HEK293 (cell line): ENCODE data around the gene IL1RAP.

ENCODE experiments used
- CTCF ChIA-PET: fragments of 350-600 bp; formaldehyde crosslinking; extraction: SDS; loops from one replicate; lab custom pipeline; 2021; ENCODE audit warnings: antibody characterized with exemption; lab: Yijun Ruan, JAX
- POLR2A ChIA-PET: fragments of 300-600 bp; formaldehyde crosslinking; extraction: SDS; loops from one replicate; lab custom pipeline; 2020; ENCODE audit warnings: antibody characterized with exemption, inconsistent platforms; lab: Yijun Ruan, JAX
- H3K27ac ChIP-seq: fragments of 200-500 bp; sonication (Bioruptor generic); 2 replicates; pipeline ENCODE4 v1.5.1; 2014; ENCODE audit warnings: low read depth, low read length, control low read depth, inconsistent platforms; ENCODE audit errors: extremely low read depth
- H3K36me3 ChIP-seq, 2 experiments: fragments of 200-500 bp in 1 of 2; sonication (Bioruptor generic) in 1 of 2; 1 replicate in 1 of 2; 2 replicates in 1 of 2; pipeline ENCODE4 v1.5.1; 2014 to 2017; ENCODE audit warnings: inconsistent platforms in 2 of 2, low read length in 2 of 2; ENCODE audit not compliant: control insufficient read depth in 2 of 2, insufficient read depth in 1 of 2
- H3K4me1 ChIP-seq: fragments of 200-500 bp; sonication (Bioruptor generic); 2 replicates; pipeline ENCODE4 v1.5.1; 2014; ENCODE audit warnings: mild to moderate bottlenecking, low read length, inconsistent platforms; ENCODE audit not compliant: control insufficient read depth, insufficient read depth
- H3K4me3 ChIP-seq: 2 replicates; pipeline ENCODE4 v1.5.1; 2011; ENCODE audit warnings: low read depth, mild to moderate bottlenecking, control low read depth, low read length, moderate library complexity
- H3K9me3 ChIP-seq: fragments of 200-500 bp; sonication (Bioruptor generic); 2 replicates; pipeline ENCODE4 v1.5.1; 2014; ENCODE audit warnings: low read depth, low read length, inconsistent platforms; ENCODE audit not compliant: control insufficient read depth, insufficient read depth
- BCL11B ChIP-seq: fragments of 450-650 bp; formaldehyde crosslinking; IDR thresholded peaks from 2 replicates; pipeline ENCODE4 v1.5.1; 2016; ENCODE audit warnings: low read depth, missing biosample characterization, missing genetic modification characterization
- GLIS2 ChIP-seq: fragments of 450-650 bp; formaldehyde crosslinking; IDR thresholded peaks from 2 replicates; pipeline ENCODE4 v1.5.1; 2016; ENCODE audit warnings: missing biosample characterization, missing genetic modification characterization
- KLF8 ChIP-seq: fragments of 450-650 bp; formaldehyde crosslinking; IDR thresholded peaks from 2 replicates; pipeline ENCODE4 v1.5.1; 2016; ENCODE audit warnings: missing biosample characterization, missing genetic modification characterization
- SCRT2 ChIP-seq: fragments of 450-650 bp; formaldehyde crosslinking; IDR thresholded peaks from 2 replicates; pipeline ENCODE4 v1.5.1; 2016; ENCODE audit warnings: missing biosample characterization, missing genetic modification characterization
- SETDB1 ChIP-seq: IDR thresholded peaks from one replicate; pipeline ENCODE4 v1.6.1; 2017; ENCODE audit warnings: mild to moderate bottlenecking, low read length, moderate library complexity, mixed read lengths; ENCODE audit not compliant: insufficient read length
- SP3 ChIP-seq: fragments of 450-650 bp; formaldehyde crosslinking; IDR thresholded peaks from 2 replicates; pipeline ENCODE4 v1.5.1; 2016; ENCODE audit warnings: missing biosample characterization, missing genetic modification characterization
- SP7 ChIP-seq: fragments of 450-650 bp; formaldehyde crosslinking; IDR thresholded peaks from 2 replicates; pipeline ENCODE4 v1.5.1; 2016; ENCODE audit warnings: missing biosample characterization, missing genetic modification characterization
- ZFHX2 ChIP-seq: fragments of 450-650 bp; formaldehyde crosslinking; conservative IDR thresholded peaks from 2 replicates; pipeline ENCODE4 v1.5.1; 2016; ENCODE audit warnings: missing biosample characterization, missing genetic modification characterization
- ZNF169 ChIP-seq: fragments of 450-650 bp; formaldehyde crosslinking; IDR thresholded peaks from 2 replicates; pipeline ENCODE4 v1.5.1; 2016; ENCODE audit warnings: missing biosample characterization, missing genetic modification characterization
- ZNF221 ChIP-seq: fragments of 450-650 bp; formaldehyde crosslinking; IDR thresholded peaks from 2 replicates; pipeline ENCODE4 v1.5.1; 2017; ENCODE audit warnings: missing biosample characterization, missing genetic modification characterization, borderline replicate concordance
- ZNF292 ChIP-seq: fragments of 450-650 bp; formaldehyde crosslinking; IDR thresholded peaks from 2 replicates; pipeline ENCODE4 v1.5.1; 2016; ENCODE audit warnings: low read depth, missing biosample characterization, missing genetic modification characterization, borderline replicate concordance
- ZNF302 ChIP-seq: fragments of 450-650 bp; formaldehyde crosslinking; IDR thresholded peaks from 2 replicates; pipeline ENCODE4 v1.5.1; 2016; ENCODE audit warnings: missing biosample characterization, missing genetic modification characterization, low read depth
- ZNF433 ChIP-seq: fragments of 450-650 bp; formaldehyde crosslinking; IDR thresholded peaks from 2 replicates; pipeline ENCODE4 v1.5.1; 2016; ENCODE audit warnings: missing biosample characterization, missing genetic modification characterization, low read depth
- ZNF521 ChIP-seq: fragments of 450-650 bp; formaldehyde crosslinking; IDR thresholded peaks from 2 replicates; pipeline ENCODE4 v1.5.1; 2017; ENCODE audit warnings: missing biosample characterization, mild to moderate bottlenecking, missing genetic modification characterization
- ZNF558 ChIP-seq: fragments of 450-650 bp; formaldehyde crosslinking; IDR thresholded peaks from 2 replicates; pipeline ENCODE4 v1.5.1; 2016; ENCODE audit warnings: missing biosample characterization, missing genetic modification characterization
- ZNF580 ChIP-seq: fragments of 450-650 bp; formaldehyde crosslinking; IDR thresholded peaks from 2 replicates; pipeline ENCODE4 v1.5.1; 2016; ENCODE audit warnings: missing biosample characterization, missing genetic modification characterization
- ZNF600 ChIP-seq: fragments of 450-650 bp; formaldehyde crosslinking; IDR thresholded peaks from 2 replicates; pipeline ENCODE4 v1.5.1; 2016; ENCODE audit warnings: missing biosample characterization, missing genetic modification characterization
- ZNF629 ChIP-seq: fragments of 450-650 bp; formaldehyde crosslinking; IDR thresholded peaks from 2 replicates; pipeline ENCODE4 v1.5.1; 2017; ENCODE audit warnings: missing biosample characterization, missing genetic modification characterization
- ZNF660 ChIP-seq: fragments of 450-650 bp; IDR thresholded peaks from 2 replicates; pipeline ENCODE4 v1.5.1; 2018; ENCODE audit warnings: missing biosample characterization, mild to moderate bottlenecking, missing genetic modification characterization
- ZNF792 ChIP-seq: fragments of 450-650 bp; formaldehyde crosslinking; IDR thresholded peaks from 2 replicates; pipeline ENCODE4 v1.5.1; 2016; ENCODE audit warnings: missing biosample characterization, missing genetic modification characterization
- TF ChIP-seq, protein P1 (sequence below): fragments of 450-650 bp; formaldehyde crosslinking; IDR thresholded peaks from 2 replicates; pipeline ENCODE4 v1.5.1; 2016; ENCODE audit warnings: missing biosample characterization, missing genetic modification characterization
- TF ChIP-seq, protein P2 (sequence below): fragments of 450-650 bp; formaldehyde crosslinking; IDR thresholded peaks from 2 replicates; pipeline ENCODE4 v1.5.1; 2016; ENCODE audit warnings: missing biosample characterization, missing genetic modification characterization, borderline replicate concordance
- TF ChIP-seq, protein P3 (sequence below): fragments of 450-650 bp; formaldehyde crosslinking; conservative IDR thresholded peaks from 2 replicates; pipeline ENCODE4 v1.5.1; 2016; ENCODE audit warnings: low read depth, missing biosample characterization, missing genetic modification characterization

The IL1RAP gene

DNA sequence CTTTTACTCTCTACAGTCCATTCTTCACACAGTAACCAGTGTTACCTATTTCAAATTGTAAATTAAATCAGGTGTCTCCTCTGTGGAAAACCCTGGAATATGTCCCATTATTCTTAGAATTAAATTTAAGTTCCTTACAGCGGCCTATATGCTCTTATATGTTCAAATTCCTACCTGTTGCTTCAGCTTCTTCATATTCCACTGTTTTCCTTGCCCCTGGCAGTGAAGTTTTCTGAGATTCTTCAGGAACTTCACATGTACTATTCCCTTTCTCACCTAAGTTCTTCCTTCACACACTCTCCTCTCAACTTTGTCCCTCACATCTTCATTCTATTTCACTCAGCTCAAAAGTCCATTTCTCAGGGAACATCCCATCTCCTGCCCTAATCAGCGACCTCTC lies 68.8 kb downstream of the IL1RAP start:
- Histone ChIP-seq H3K4me3 (no peak overlapping the region), H3K27ac (no peak overlapping the region), H3K36me3 (no peaks in the 10 kb centered on the region), H3K4me1 (no peaks in the 10 kb centered on the region), H3K9me3 (no peaks in the 10 kb centered on the region)
- CTCF ChIA-PET: no interaction called here
- POLR2A ChIA-PET: no interaction called here
- TF ChIP-seq SCRT2 (tag by site-specific recombination): peak; percentile 80
- TF ChIP-seq ZNF302 (tag by site-specific recombination): no peak

- POLR2A ChIA-PET: no interaction called here
- no peaks in the 10 kb centered on the region for H3K36me3 ChIP-seq
- no peak overlapping the region for H3K27ac ChIP-seq
- CTCF ChIA-PET: interaction anchor here (2.0 kb wide), 1 partner anchor 111 kb away, joined by 6 read pairs; no protein-coding TSS in a partner anchor
- peak overlapping the region; percentile 17 for H3K4me3 ChIP-seq
- H3K9me3 ChIP-seq: no peaks in the 10 kb centered on the region
- H3K4me1 ChIP-seq: no peaks in the 10 kb centered on the region
- TF ChIP-seq ZNF221 (tag by site-specific recombination): no peak
- no peak for TF ChIP-seq ZNF433 (tag by site-specific recombination)
- TF ChIP-seq, protein P1, sequence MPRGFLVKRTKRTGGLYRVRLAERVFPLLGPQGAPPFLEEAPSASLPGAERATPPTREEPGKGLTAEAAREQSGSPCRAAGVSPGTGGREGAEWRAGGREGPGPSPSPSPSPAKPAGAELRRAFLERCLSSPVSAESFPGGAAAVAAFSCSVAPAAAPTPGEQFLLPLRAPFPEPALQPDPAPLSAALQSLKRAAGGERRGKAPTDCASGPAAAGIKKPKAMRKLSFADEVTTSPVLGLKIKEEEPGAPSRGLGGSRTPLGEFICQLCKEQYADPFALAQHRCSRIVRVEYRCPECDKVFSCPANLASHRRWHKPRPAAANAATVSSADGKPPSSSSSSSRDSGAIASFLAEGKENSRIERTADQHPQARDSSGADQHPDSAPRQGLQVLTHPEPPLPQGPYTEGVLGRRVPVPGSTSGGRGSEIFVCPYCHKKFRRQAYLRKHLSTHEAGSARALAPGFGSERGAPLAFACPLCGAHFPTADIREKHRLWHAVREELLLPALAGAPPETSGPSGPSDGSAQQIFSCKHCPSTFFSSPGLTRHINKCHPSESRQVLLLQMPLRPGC (tag by site-specific recombination): peak; percentile 73; the same call in 1 of the 2 replicates
- peak; percentile 94 for TF ChIP-seq ZNF629 (tag by site-specific recombination)
- peak; percentile 47; the same call in 1 of the 2 replicates for TF ChIP-seq ZNF558 (tag by site-specific recombination)
- TF ChIP-seq, protein P2, sequence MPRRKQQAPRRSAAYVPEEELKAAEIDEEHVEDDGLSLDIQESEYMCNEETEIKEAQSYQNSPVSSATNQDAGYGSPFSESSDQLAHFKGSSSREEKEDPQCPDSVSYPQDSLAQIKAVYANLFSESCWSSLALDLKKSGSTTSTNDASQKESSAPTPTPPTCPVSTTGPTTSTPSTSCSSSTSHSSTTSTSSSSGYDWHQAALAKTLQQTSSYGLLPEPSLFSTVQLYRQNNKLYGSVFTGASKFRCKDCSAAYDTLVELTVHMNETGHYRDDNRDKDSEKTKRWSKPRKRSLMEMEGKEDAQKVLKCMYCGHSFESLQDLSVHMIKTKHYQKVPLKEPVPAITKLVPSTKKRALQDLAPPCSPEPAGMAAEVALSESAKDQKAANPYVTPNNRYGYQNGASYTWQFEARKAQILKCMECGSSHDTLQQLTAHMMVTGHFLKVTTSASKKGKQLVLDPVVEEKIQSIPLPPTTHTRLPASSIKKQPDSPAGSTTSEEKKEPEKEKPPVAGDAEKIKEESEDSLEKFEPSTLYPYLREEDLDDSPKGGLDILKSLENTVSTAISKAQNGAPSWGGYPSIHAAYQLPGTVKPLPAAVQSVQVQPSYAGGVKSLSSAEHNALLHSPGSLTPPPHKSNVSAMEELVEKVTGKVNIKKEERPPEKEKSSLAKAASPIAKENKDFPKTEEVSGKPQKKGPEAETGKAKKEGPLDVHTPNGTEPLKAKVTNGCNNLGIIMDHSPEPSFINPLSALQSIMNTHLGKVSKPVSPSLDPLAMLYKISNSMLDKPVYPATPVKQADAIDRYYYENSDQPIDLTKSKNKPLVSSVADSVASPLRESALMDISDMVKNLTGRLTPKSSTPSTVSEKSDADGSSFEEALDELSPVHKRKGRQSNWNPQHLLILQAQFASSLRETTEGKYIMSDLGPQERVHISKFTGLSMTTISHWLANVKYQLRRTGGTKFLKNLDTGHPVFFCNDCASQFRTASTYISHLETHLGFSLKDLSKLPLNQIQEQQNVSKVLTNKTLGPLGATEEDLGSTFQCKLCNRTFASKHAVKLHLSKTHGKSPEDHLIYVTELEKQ: 0 out of 2 replicates have a peak, but pooled peaks have one; percentile 28
- TF ChIP-seq ZNF169 (tag by site-specific recombination): no peak
- no peak for TF ChIP-seq BCL11B (tag by site-specific recombination)
- TF ChIP-seq ZNF600 (tag by site-specific recombination): 0 out of 2 replicates have a peak, but pooled peaks have one; percentile 27
- 0 out of 2 replicates have a peak, but pooled peaks have one; percentile 10 for TF ChIP-seq ZFHX2
- TF ChIP-seq, protein P3, sequence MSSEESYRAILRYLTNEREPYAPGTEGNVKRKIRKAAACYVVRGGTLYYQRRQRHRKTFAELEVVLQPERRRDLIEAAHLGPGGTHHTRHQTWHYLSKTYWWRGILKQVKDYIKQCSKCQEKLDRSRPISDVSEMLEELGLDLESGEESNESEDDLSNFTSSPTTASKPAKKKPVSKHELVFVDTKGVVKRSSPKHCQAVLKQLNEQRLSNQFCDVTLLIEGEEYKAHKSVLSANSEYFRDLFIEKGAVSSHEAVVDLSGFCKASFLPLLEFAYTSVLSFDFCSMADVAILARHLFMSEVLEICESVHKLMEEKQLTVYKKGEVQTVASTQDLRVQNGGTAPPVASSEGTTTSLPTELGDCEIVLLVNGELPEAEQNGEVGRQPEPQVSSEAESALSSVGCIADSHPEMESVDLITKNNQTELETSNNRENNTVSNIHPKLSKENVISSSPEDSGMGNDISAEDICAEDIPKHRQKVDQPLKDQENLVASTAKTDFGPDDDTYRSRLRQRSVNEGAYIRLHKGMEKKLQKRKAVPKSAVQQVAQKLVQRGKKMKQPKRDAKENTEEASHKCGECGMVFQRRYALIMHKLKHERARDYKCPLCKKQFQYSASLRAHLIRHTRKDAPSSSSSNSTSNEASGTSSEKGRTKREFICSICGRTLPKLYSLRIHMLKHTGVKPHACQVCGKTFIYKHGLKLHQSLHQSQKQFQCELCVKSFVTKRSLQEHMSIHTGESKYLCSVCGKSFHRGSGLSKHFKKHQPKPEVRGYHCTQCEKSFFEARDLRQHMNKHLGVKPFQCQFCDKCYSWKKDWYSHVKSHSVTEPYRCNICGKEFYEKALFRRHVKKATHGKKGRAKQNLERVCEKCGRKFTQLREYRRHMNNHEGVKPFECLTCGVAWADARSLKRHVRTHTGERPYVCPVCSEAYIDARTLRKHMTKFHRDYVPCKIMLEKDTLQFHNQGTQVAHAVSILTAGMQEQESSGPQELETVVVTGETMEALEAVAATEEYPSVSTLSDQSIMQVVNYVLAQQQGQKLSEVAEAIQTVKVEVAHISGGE: no peak
- TF ChIP-seq KLF8 (tag by site-specific recombination): peak; percentile 74
- TF ChIP-seq ZNF580 (tag by site-specific recombination): no peak
- no peak for TF ChIP-seq ZNF292
- no peak for TF ChIP-seq ZNF521
- peak; percentile 69 for TF ChIP-seq SP3 (tag by site-specific recombination)
- TF ChIP-seq GLIS2 (tag by site-specific recombination): no peak
- peak; percentile 67; the same call in 1 of the 2 replicates for TF ChIP-seq ZNF660 (tag by site-specific recombination)
- no peak for TF ChIP-seq SETDB1
- TF ChIP-seq ZNF792 (tag by site-specific recombination): no peak
- TF ChIP-seq SP7: peak; percentile 65
Observed at GRCh38 chr3:190585805-190586630, 72.1 kb downstream of the IL1RAP start.
